Esophagus muscularis mucosa (tissue), 4 donors: ENCODE results near the gene CES3. TPM values are rescaled to one million over a fixed set of nuclear protein-coding genes. Genes with fewer than 3 reads are reported as not detected.

Source experiments
- DNase-seq: peaks from one replicate; pipeline ENCODE4 v3.0.0-alpha.2; 2017; ENCODE audit errors: extremely low spot score
- H3K27ac ChIP-seq, 4 donors: fragments of 200-600 bp; sonication (generic); replicated peaks in 1 of 4; 1 replicate in 3 of 4; 2 replicates in 1 of 4; pipeline ENCODE4 v1.5.1; 2016 to 2019; ENCODE audit warnings: mild to moderate bottlenecking in 1 of 4
- H3K27me3 ChIP-seq, 4 donors: fragments of 200-600 bp; sonication (generic); one replicate each; pipeline versions ENCODE4 v1.5.1 to v1.6.0; 2016 to 2019
- H3K36me3 ChIP-seq, 4 donors: fragments of 200-600 bp; sonication (generic); one replicate each; pipeline ENCODE4 v1.5.1; 2016 to 2019
- H3K4me1 ChIP-seq, 4 donors: fragments of 200-600 bp; sonication (generic); one replicate each; pipeline ENCODE4 v1.5.1; 2016 to 2019
- H3K4me3 ChIP-seq, 4 donors: fragments of 200-600 bp; sonication (generic); 1 replicate in 2 of 4; 2 replicates in 2 of 4; pipeline ENCODE4 v1.5.1; 2016 to 2019; ENCODE audit warnings: mild to moderate bottlenecking in 4 of 4, moderate library complexity in 1 of 4
- H3K9me3 ChIP-seq, 4 donors: fragments of 200-600 bp; sonication (generic); 1 replicate in 3 of 4; 2 replicates in 1 of 4; pipeline ENCODE4 v1.5.1; 2016 to 2019
- CTCF ChIP-seq, 3 experiments: fragments of 200-600 bp in 2 of 3; fragments of 450-650 bp in 1 of 3; sonication (generic) in 2 of 3; IDR thresholded peaks; one replicate each; pipeline ENCODE4 v1.5.1; 2017 to 2019; ENCODE audit warnings: antibody characterized with exemption in 3 of 3, mild to moderate bottlenecking in 2 of 3, moderate library complexity in 1 of 3
- EP300 ChIP-seq: sonication (generic); formaldehyde crosslinking; IDR thresholded peaks from one replicate; pipeline ENCODE4 v1.6.1; 2017; ENCODE audit warnings: antibody characterized with exemption
- POLR2A ChIP-seq: fragments of 450-650 bp; IDR thresholded peaks from one replicate; pipeline ENCODE4 v1.6.1; 2017; ENCODE audit warnings: antibody characterized with exemption, moderate library complexity, mild to moderate bottlenecking, low read depth
- POLR2AphosphoS5 ChIP-seq, 2 donors: sonication (generic); formaldehyde crosslinking; IDR thresholded peaks; one replicate each; pipeline ENCODE4 v1.6.1; 2017; ENCODE audit warnings: antibody characterized with exemption in 2 of 2
- WGBS: methylation state at CpG from one replicate; pipeline ENCODE4 v1.1.5; 2018; 5-methylcytosine and 5-hydroxymethylcytosine counted together
- intact Hi-C: fragments of 100-400 bp; cut with DNase I; formaldehyde crosslinking; loops from one replicate; pipeline ENCODE4 v1.15.1; 2023
- total RNA-seq, 4 donors: library from RNA; depleted of rRNA; stranded (reverse); fragments of >200 nt; gene quantifications; one replicate each; pipeline versions ENCODE4 v1.1.0 to v1.2.1, GENCODE V29; 2016

Gene CES3
- total RNA-seq, 4 donors from 2014 or later, result 0.23 to 0.42 (median 0.33) TPM; not detected in 1

GRCh38 chr16:66918803-66919568 lies 42.1 kb upstream of the CES3 start, which contains the start of gene CDH16:
CDH16 (minus strand) TSS chr16:66918885; CDS start chr16:66918065, 820 bp downstream.
- no peaks in the 10 kb centered on the region for H3K9me3 ChIP-seq
- no peak within 1 kb of the TSS for H3K4me3 ChIP-seq
- intact Hi-C loops, result no loop called here
- 69% methylated on average over 6 of the region's 7 CpGs for WGBS
- peak within 1 kb of the TSS in 3 of 4 donors; percentile 92 to 95 (median 94) for H3K27ac ChIP-seq
- no peak for TF ChIP-seq EP300
- no peak for TF ChIP-seq POLR2AphosphoS5 (IDR thresholded peaks at IDR 0.05)
- TF ChIP-seq CTCF (IDR thresholded peaks at IDR 0.05), result no peak
- no peak for TF ChIP-seq POLR2A
- H3K27me3 ChIP-seq, result peaks cover 0 to 2% (median 0%) of the 10 kb centered on the region in 4 donors
- DNase-seq, result no peak
- peaks cover 39 to 55% (median 52%) of the 10 kb centered on the region in 4 donors for H3K4me1 ChIP-seq
- peaks cover 11 to 21% (median 13%) of the 10 kb centered on the region in 4 donors for H3K36me3 ChIP-seq

DNA sequence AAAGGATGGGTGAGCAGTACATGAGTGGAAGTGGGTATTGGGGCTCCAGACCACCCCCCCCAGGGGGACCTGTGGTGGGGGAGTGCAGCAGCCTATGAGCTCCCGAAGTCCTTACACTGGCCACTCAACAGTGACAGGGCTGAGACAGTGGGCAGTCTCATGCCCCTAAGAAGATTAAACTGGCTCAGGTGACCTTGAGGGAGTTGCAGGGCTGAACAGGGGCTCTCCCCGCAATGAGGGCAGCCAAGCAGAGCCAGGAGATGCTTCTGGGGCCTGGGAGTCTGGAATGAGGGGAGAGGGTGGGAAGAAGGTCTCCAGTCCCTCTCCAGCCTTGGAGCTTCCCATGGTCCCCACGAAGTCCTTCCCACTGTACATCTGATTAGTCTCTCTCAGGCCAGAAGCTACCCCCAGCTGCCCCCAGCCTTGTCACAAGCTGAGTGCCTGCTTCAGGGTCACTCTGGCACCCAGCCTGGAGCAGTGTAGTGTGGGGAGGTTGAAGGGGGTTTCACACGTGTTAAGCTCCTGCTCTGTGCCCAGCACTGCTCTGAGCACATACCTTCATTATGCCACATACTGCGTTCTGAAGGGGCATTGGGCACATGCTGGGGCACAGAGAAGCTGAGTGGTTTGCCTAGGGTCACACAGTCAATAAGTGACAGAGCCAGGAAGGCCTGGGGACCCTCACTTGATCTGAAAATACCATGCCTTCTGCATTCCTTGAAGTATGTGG lies 41.3 kb upstream of the CES3 start:
- no peak for DNase-seq
- WGBS, result 71% methylated on average over 3 of the region's 5 CpGs
- Histone ChIP-seq H3K27me3 (peaks cover 0 to 3% (median 0%) of the 10 kb centered on the region in 4 donors), H3K36me3 (peaks cover 11 to 26% (median 13%) of the 10 kb centered on the region in 4 donors), H3K4me1 (peaks cover 39 to 63% (median 59%) of the 10 kb centered on the region in 4 donors), H3K9me3 (no peaks in the 10 kb centered on the region), H3K27ac (peak overlapping the region in 3 of 4 donors; percentile 92 to 95 (median 94)), H3K4me3 (no peak overlapping the region)
- intact Hi-C loops, result no loop called here
- TF ChIP-seq POLR2A (no peak), CTCF (IDR thresholded peaks at IDR 0.05) (no peak)

- intact Hi-C loops, result no loop called here
- TF ChIP-seq POLR2AphosphoS5 (IDR thresholded peaks at IDR 0.05), result no peak
- TF ChIP-seq EP300, result no peak
- no peak for TF ChIP-seq CTCF (IDR thresholded peaks at IDR 0.05)
- no peak for TF ChIP-seq POLR2A
- Histone ChIP-seq H3K27ac (peak overlapping the region; percentile 92 to 95 (median 93)), H3K36me3 (peaks cover 11 to 26% (median 13%) of the 10 kb centered on the region in 4 donors), H3K27me3 (peaks cover 0 to 3% (median 0%) of the 10 kb centered on the region in 4 donors), H3K4me3 (no peak overlapping the region), H3K4me1 (peaks cover 42 to 68% (median 64%) of the 10 kb centered on the region in 4 donors), H3K9me3 (no peaks in the 10 kb centered on the region)
- DNase-seq, result no peak
- WGBS, result 33% methylated on average over 2 of the region's 2 CpGs
Measured at GRCh38 chr16:66920299-66920590, 40.8 kb upstream of the CES3 start.

- 66% methylated on average over 8 of the region's 9 CpGs for WGBS
- Histone ChIP-seq H3K27ac (peak overlapping the region; percentile 92 to 95 (median 93)), H3K36me3 (peaks cover 11 to 26% (median 13%) of the 10 kb centered on the region in 4 donors), H3K9me3 (no peaks in the 10 kb centered on the region), H3K27me3 (peaks cover 0 to 3% (median 0%) of the 10 kb centered on the region in 4 donors), H3K4me1 (peaks cover 49 to 76% (median 73%) of the 10 kb centered on the region in 4 donors), H3K4me3 (no peak overlapping the region)
- intact Hi-C loops, result no loop called here
- DNase-seq, result no peak
- TF ChIP-seq EP300 (no peak), POLR2A (peak; percentile 22), POLR2AphosphoS5 (IDR thresholded peaks at IDR 0.05) (peak in 1 of 2 donors; percentile 46), CTCF (IDR thresholded peaks at IDR 0.05) (no peak)
Measured at GRCh38 chr16:66920924-66921680, 40.0 kb upstream of the CES3 start.
